ENCODE results near the gene S100A14. TPM values are rescaled to one million over a fixed set of nuclear protein-coding genes. Genes with fewer than 3 reads are reported as not detected.
"Not testable (repeated sequence)": the region's sequence is repeated elsewhere in the genome, so short reads cannot be mapped to it uniquely, and the experiment has no call there.

S100A14 gene
- total RNA-seq, 1 experiment from 2014 or later = 1.3 TPM

DNA sequence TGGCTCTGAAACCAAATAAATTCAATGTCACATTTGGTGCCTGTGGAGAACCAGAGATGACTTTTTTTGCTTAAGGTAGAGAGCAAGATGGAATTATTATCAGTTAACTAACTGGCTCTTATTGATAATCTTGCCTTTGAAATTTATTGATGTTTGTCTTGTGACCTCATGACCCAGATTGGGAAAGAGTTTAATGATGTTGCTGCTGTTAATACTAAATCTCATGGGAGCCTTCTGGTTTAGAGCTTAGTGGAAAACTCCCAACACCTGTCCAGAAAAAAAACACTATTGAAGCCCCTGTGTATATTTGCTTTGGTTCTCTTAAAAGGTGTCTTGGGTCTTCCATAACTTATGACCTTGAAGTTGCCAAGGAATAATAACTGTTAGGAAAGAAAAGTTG is 27.7 kb upstream of the S100A14 start:
- Histone ChIP-seq H3K4me3 (no peak overlapping the region), H3K27me3 (no peaks in the 10 kb centered on the region), H3K36me3 (peaks cover 87% of the 10 kb centered on the region), H3K9me3 (no peaks in the 10 kb centered on the region)
- DNase-seq = no peak

DNA sequence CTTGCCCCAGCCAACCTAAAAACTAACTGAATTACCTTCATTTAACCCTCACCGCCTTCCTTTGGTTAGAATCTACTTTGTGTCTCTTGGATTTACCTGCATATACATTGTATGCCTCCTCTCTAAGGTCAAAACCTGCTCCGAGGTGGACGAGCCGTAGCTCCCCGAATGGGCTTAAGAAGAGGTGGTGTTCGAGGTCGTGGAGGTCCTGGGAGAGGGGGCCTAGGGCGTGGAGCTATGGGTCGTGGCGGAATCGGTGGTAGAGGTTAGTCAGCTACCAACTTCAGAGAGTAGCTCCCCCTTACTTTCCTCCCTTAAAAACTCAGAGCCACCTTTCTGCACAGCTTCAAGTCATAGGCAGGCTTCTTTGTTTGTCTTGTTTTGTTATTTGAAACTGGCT is 27.0 kb upstream of the S100A14 start:
- no peak for DNase-seq
- Histone ChIP-seq H3K4me3 (no peak overlapping the region), H3K36me3 (peaks cover 94% of the 10 kb centered on the region), H3K9me3 (no peaks in the 10 kb centered on the region), H3K27me3 (no peaks in the 10 kb centered on the region)

DNA sequence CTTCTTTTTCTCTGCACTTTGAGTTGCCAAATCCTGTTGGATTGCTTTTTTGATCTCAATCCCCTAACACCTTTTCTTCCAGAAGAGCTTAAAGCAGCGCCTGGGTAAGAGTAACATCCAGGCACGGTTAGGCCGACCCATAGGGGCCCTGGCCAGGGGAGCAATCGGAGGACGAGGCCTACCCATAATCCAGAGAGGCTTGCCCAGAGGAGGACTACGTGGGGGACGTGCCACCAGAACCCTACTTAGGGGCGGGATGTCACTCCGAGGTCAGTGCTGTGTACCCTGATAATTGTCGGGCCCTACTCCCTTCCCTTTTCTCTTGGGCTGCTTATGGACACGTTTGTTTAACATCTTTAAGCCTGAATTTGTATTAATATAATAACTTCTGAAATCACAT is 26.0 kb upstream of the S100A14 start:
- H3K27me3 ChIP-seq = no peaks in the 10 kb centered on the region
- no peaks in the 10 kb centered on the region for H3K9me3 ChIP-seq
- no peak for DNase-seq
- H3K4me3 ChIP-seq = no peak overlapping the region
- H3K36me3 ChIP-seq = peaks cover 99% of the 10 kb centered on the region

DNA sequence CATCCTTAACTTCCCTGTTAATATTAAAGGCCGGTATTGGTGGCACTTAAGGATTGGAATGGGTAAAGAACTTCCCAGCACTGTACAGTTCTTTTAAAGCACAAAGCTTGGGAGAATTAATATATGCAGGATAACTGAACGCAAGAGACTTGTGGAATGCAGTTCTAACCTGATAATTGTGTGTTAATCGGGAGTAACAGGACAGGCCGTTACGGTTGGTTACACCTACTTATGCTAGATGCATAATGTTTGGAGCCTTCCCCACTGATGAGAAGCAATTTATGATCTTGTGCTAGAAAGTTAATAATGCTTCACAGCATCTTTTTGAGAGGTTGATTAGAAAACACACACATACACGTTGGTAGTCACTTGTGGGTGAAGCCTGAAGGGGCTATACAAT is 24.7 kb upstream of the S100A14 start:
- no peak for DNase-seq
- no peaks in the 10 kb centered on the region for H3K27me3 ChIP-seq
- peaks cover 100% of the 10 kb centered on the region for H3K36me3 ChIP-seq
- no peak overlapping the region for H3K4me3 ChIP-seq
- no peaks in the 10 kb centered on the region for H3K9me3 ChIP-seq

DNA sequence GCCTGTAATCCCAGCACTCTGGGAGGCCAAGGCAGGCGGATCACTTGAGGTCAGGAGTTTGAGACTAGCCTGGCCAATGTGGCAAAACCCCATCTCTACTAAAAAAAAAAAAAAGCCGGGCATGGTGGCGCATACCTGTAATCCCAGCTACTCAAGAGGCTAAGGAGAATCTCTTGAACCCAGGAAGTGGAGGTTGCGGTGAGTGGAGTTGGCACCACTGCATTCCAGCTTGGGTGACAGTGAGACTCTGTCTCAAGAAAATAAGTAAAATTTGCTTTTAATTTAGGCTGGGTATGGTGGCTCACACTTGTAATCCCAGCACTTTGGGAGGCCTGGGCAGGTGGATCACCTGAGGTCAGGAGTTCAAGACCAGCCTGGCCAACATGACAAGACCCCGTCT is 24.1 kb upstream of the S100A14 start:
- H3K27me3 ChIP-seq, H3K9me3 ChIP-seq, H3K4me3 ChIP-seq, DNase-seq: not testable (repeated sequence)
- peaks cover 100% of the 10 kb centered on the region for H3K36me3 ChIP-seq

DNA sequence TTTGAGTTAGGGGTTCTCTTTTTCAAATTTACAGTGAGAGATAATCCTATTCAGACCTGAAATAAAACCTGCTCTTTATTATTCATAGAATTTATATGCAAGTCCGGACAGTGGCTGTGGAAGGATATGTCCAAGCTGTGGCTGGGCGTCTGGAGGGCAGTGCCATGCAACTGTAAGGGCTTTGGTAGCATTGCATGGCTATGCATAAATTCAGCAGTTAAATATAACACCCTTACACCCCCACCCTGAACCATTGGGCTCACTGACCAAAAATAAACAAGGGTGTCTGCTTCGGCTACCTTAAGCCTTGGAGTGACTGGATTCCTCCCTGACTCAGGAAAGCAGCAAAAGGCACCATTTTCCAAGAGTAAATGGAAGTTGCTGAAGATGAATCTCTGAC is 23.2 kb upstream of the S100A14 start:
- no peak for DNase-seq
- no peaks in the 10 kb centered on the region for H3K27me3 ChIP-seq
- no peaks in the 10 kb centered on the region for H3K9me3 ChIP-seq
- no peak overlapping the region for H3K4me3 ChIP-seq
- peaks cover 95% of the 10 kb centered on the region for H3K36me3 ChIP-seq

DNA sequence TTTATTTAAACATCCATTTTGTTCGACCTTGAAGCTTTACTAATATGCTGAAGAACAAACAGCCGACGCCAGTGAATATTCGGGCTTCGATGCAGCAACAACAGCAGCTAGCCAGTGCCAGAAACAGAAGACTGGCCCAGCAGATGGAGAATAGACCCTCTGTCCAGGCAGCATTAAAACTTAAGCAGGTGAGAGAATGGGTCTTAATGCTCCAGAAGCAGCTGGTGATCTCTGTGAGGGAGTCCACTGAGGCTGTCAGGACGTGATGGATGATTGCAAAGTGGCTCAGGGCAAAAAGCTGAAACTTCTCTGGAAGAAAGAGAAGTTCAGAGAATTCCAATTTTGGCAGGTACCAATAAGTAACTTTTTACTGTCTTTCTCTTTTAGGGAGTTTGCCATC is 22.1 kb upstream of the S100A14 start:
- peaks cover 87% of the 10 kb centered on the region for H3K36me3 ChIP-seq
- no peak overlapping the region for H3K4me3 ChIP-seq
- no peaks in the 10 kb centered on the region for H3K9me3 ChIP-seq
- H3K27me3 ChIP-seq = no peaks in the 10 kb centered on the region
- no peak for DNase-seq

DNA sequence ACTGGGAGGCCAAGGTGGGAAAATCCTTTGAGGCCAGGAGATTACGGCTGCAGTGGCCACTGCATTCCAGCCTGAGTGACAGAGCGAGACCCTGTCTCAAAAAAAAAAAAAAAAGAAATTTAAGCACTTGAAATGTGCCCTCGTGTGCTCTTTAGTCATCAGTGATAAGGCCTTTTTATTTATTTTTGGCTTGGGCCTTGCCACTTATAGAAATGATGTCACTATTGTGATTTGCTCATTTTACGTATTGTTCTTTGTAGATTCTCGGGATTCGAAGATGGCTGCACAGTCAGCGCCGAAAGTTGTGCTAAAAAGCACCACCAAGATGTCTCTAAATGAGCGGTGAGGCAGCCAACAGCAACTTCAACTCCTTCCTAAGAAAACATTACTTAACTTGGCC is 20.2 kb upstream of the S100A14 start:
- no peaks in the 10 kb centered on the region for H3K27me3 ChIP-seq
- H3K9me3 ChIP-seq = no peaks in the 10 kb centered on the region
- no peak for DNase-seq
- H3K4me3 ChIP-seq = no peak overlapping the region
- peaks cover 68% of the 10 kb centered on the region for H3K36me3 ChIP-seq

DNA sequence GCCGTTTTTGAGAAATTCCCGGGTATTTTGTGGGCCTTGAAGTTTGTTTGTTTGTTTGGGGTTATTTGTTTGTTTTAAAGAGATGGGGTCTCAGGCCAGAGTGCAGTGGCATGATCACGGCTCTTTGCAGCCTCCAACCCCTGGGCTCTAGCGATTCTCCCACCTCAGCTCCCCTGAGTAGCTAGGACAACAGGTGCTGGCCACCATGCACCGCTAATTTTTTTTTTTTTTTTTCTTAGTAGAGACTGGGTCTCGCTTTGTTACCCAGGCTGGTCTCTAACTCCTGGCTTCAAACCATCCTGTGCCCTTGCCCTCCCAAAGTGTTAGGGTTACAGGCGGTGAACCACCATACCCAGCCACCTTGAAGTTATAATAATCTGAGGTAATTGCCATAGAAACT is 19.7 kb upstream of the S100A14 start:
- no peaks in the 10 kb centered on the region for H3K9me3 ChIP-seq
- peak overlapping the region; percentile 99 for H3K4me3 ChIP-seq
- H3K27me3 ChIP-seq = no peaks in the 10 kb centered on the region
- no peak for DNase-seq
- peaks cover 63% of the 10 kb centered on the region for H3K36me3 ChIP-seq

DNA sequence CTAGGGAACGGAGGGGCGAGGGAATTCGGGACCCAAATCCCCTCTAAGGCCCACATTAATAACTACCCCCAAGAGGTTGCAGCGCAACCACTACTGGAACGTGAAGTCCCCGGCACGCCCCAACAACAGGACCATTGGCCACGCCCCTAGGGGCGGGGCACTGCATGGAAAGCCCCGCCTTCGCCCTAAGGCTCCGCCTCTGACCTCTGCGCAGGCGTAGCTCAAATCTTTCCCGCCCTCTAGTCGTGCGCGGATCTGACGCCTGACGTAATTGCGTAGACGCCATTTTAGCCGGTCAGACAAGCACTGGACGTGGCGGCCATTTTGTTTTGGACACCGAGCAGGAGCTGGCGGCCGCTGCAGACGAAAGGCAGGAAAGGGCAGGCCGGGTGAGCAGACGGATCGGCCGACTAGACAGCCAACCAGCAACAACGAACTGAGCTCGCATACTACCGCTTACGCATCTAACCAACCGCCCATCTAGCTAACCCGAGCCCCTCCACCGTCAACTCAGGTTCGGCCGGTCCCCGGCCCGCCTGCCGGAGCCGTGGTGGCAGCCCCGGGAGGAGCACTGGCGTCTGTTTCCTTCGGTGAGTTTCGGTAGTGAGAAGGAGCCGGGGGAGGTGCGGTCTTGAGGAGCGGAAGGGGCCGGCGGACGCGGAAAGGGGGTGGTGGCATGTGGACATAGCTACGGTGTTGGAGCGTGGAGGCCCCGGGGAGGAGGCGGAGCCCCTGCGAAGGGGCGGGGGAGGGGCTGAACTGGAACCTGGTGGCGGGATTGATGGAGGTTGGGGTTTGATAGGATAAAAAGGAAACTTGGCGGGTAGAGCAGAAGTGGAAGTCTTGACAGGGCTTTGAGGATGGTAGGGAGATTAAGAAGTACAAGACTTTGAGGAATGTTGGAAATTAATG is 17.9 kb upstream of the S100A14 start, which contains the start of gene CHTOP:
Gene CHTOP, plus strand, starts transcription at position 313 of the 912 bp plus-strand sequence. CDS start 2,523 bp downstream, outside the sequence.
- DNase-seq = peak; percentile 97
- peak within 1 kb of the TSS; percentile 99 for H3K4me3 ChIP-seq

DNA sequence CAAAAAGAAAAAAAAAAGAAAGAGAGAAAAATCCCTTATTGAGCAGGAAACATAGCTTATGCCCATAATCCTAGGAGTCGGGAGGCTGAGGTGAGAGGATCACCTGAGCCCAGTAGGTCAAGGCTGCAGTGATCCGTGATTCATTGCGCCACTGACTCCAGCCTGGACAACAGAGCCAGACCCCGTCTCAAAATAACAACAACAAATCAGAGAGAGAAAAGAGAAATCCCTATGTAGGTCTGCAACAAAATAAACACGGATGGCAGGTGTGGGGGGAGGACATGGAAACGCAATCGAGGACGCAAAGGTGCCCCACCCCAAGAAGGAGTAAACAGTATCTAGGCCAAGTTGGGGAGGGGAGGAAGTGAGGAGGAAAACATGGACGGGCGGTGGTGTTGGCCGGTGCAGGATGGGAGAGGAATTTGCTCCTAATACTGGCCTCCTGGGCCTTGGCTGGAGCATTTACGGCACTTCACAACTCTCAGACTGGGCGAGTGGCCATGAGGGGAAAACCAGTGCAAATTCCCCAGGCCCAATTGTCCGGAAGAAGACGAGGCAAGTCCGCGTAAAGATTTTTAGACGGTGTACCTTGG is 17.1 kb upstream of the S100A14 start:
- peak; percentile 80 for DNase-seq
- Histone ChIP-seq H3K27me3 (no peaks in the 10 kb centered on the region), H3K4me3 (peak overlapping the region; percentile 99), H3K9me3 (no peaks in the 10 kb centered on the region), H3K36me3 (peaks cover 37% of the 10 kb centered on the region)

More for the DNA sequence above, 17.9 kb upstream of the S100A14 start, which contains the start of gene CHTOP:
- Histone ChIP-seq H3K36me3 (peaks cover 45% of the 10 kb centered on the region), H3K27me3 (no peaks in the 10 kb centered on the region), H3K9me3 (no peaks in the 10 kb centered on the region)

DNA sequence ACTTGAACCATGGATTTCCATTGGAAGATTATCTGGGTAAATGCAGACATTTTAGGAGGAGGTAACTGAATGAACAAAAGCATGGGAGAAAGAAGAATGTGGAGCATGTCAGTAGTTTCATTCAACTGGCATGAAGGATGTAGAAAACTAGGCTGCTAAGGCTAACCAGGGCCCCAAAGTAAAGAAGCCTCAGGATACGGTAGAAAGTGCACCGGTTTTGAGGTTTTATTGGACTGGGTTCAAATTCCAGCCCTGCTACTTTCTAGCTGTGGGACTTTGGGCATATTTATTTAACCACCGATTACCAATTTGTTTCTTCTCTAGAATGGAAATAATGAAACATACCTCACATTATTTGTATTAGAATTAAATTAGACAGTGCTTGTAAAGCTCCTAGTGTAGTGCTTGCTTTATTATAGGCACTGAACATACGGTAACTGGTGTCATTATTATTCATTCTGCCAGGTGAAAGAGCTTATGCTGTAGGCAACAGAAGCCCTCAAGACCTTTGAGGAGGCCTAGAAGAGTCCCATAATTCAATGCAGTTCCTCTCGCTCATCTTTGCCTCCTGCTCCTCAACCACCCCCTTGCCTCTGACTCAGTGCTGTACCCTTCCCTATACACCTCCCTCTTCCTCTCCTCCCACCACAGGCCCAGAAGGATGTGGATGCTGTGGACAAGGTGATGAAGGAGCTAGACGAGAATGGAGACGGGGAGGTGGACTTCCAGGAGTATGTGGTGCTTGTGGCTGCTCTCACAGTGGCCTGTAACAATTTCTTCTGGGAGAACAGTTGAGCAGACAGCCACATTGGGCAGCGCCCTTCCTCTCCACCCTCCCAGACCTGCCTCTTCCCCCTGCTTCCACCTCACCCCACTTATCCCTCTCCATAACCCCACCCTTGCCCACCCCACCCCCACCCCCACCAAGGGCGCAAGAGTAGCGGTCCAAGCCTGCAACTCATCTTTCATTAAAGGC is 15.2 kb upstream of the S100A14 start:
- DNase-seq = no peak
- Histone ChIP-seq H3K27me3 (no peaks in the 10 kb centered on the region), H3K9me3 (no peaks in the 10 kb centered on the region), H3K4me3 (no peak overlapping the region), H3K36me3 (peaks cover 19% of the 10 kb centered on the region)

DNA sequence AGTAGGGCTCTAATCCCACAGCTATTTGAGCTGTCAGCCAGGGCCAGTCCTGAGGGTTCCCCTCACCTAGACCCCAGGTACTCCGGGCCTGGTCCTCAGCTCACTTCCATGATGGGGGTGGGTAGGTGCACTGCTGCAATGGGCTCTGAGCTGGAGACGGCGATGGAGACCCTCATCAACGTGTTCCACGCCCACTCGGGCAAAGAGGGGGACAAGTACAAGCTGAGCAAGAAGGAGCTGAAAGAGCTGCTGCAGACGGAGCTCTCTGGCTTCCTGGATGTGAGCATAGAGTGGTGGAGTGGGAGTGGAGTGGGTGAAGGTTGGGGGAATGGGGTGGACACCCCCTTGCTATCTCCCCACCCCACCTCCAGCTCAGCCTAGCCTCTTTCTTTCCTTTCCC is 14.3 kb upstream of the S100A14 start:
- H3K27me3 ChIP-seq = no peaks in the 10 kb centered on the region
- no peak for DNase-seq
- no peak overlapping the region for H3K4me3 ChIP-seq
- peaks cover 19% of the 10 kb centered on the region for H3K36me3 ChIP-seq
- H3K9me3 ChIP-seq = no peaks in the 10 kb centered on the region

DNA sequence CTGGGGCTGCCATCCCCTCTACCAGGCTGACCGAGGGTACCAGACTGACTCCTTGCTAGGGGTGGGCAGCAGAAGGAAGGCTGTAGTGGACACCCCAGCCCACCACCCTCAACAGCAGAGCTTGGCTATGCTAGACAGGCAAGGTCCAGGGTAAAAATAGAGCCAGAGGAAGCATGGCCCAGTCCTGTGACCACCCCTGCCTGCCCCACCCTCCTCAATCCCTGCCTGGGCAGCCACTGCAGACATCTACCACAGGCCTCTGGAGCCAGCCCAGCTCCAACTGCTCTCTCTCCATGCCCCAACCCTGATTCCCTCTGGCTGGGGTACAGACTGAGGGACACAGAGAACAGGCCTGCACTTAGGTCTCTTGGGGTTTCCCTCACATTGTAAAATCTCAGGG is 13.8 kb upstream of the S100A14 start:
- H3K27me3 ChIP-seq = no peaks in the 10 kb centered on the region
- no peaks in the 10 kb centered on the region for H3K9me3 ChIP-seq
- peaks cover 19% of the 10 kb centered on the region for H3K36me3 ChIP-seq
- H3K4me3 ChIP-seq = no peak overlapping the region
- DNase-seq = no peak

DNA sequence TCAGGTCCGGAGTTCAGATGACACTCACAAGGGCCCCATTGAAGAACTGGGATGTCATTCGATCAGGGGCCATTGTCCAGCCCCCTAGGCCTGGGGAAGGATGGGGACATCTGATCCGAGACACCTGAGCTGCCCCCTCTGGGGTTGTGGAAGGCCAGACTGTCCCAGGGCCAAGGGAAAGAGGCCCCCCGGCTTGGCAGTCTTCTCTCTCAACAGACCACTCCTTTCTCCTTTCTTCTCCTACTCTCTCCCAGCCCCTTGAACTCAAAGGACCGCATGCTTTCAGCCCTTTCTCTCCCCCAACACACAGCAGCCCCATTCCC is 13.2 kb upstream of the S100A14 start:
- DNase-seq = no peak
- H3K27me3 ChIP-seq = no peaks in the 10 kb centered on the region

DNA sequence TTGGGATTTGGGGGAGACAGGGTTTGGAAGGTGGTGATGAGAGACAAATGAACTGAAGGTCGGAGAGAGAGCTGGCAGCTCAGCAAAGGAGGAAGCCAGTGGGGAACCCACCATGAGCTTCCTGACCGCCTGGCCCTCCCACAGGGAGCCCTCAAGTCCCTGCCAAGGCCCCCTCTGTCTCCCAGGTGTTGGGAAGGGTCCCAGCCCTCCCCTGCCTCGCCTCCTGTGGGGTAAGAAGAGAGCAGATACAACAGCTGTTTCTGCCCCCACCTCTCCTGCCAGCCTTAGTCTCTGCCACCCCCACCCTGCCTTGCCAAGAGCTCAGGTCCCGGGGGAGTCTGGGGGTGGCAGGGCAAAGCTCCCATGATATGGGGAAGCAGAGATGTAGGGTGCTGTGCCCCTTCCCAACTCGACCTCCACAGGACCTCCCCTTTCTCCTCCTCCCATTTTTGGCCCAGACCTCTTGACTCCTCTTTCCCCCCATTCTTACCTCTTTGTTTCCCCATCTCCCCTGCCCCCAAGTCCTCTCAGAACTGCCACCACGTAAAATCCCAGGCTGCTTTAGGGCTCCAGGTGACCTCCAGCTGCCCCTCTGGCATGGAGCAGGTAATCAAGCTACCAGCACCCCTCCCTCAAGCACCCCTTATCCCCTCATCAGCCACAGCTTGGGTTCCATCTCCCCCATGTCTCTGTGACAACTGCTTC is 12.7 kb upstream of the S100A14 start:
- H3K36me3 ChIP-seq = peaks cover 26% of the 10 kb centered on the region
- no peak overlapping the region for H3K4me3 ChIP-seq
- DNase-seq = no peak

More for the DNA sequence above, 13.2 kb upstream of the S100A14 start:
- no peak overlapping the region for H3K4me3 ChIP-seq
- H3K36me3 ChIP-seq = peaks cover 23% of the 10 kb centered on the region
- H3K9me3 ChIP-seq = no peaks in the 10 kb centered on the region

More for the DNA sequence above, 12.7 kb upstream of the S100A14 start:
- Histone ChIP-seq H3K9me3 (no peaks in the 10 kb centered on the region), H3K27me3 (no peaks in the 10 kb centered on the region)
